ENCODE measurements around the gene TAAR5. TPM values are rescaled to one million over a fixed set of nuclear protein-coding genes. Genes with fewer than 3 reads are reported as not detected.

The TAAR5 gene
- total and polyA plus RNA-seq, 4 donors: not detected

- Histone ChIP-seq H3K27ac (ENCODE audit: low read depth in 1 of 2, low read length in 1 of 2) (no peak overlapping the region), H3K4me1 (ENCODE audit: control insufficient read depth in 5 of 5, insufficient read depth in 5 of 5, low read length in 5 of 5) (no peaks in the 10 kb centered on the region), H3K36me3 (ENCODE audit: control insufficient read depth in 4 of 4, insufficient read depth in 4 of 4, low read length in 4 of 4) (no peaks in the 10 kb centered on the region), H3K9ac (ENCODE audit: insufficient read depth in 1 of 2, low read length in 2 of 2) (no peak overlapping the region), H3K9me3 (ENCODE audit: control insufficient read depth in 4 of 4, insufficient read depth in 3 of 4, low read length in 3 of 4) (no peaks in the 10 kb centered on the region), H3K4me3 (no peak overlapping the region), H3K27me3 (ENCODE audit: control insufficient read depth in 3 of 3, insufficient read depth in 3 of 3, low read length in 2 of 3) (no peaks in the 10 kb centered on the region)
- WGBS, 2 donors: 87 to 91% methylated on average over 6 of the region's 6 CpGs
- DNase-seq: no peak
- ATAC-seq (ENCODE audit: insufficient read depth, low FRiP score): no peak
- no peak for TF ChIP-seq CTCF (IDR thresholded peaks at IDR 0.05; ENCODE audit: control extremely low read depth, extremely low read depth)
These were observed 6.7 kb upstream of the TAAR5 start for GRCh38 chr6:132596201-132596600.

DNA sequence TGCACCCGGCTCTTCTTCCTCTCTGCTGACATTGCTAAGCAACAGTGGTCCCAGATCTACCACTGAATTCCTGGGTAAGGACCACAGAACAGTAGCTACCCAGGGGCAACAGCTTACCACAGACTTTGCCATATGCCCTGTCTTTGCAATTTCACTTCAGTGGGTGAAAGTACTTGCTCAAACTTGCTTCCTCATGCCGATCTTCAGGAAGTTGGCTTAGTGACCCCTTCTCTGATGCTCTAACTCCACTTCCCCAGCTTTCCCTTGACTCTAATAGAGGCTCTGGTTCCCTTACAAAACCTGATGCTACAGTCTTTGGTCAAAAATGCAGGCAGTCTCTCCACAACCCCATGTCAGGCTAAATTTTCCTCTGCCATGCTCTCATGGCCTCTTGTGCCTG lies 3.3 kb upstream of the TAAR5 start:
- H3K9me3 ChIP-seq (ENCODE audit: control insufficient read depth in 4 of 4, insufficient read depth in 3 of 4, low read length in 3 of 4): no peaks in the 10 kb centered on the region
- H3K27me3 ChIP-seq (ENCODE audit: control insufficient read depth in 3 of 3, insufficient read depth in 3 of 3, low read length in 2 of 3): no peaks in the 10 kb centered on the region
- WGBS, 2 donors: 32 to 55% methylated on average over 2 of the region's 2 CpGs
- no peak for ATAC-seq (ENCODE audit: insufficient read depth, low FRiP score)
- H3K36me3 ChIP-seq (ENCODE audit: control insufficient read depth in 4 of 4, insufficient read depth in 4 of 4, low read length in 4 of 4): no peaks in the 10 kb centered on the region
- H3K9ac ChIP-seq (ENCODE audit: insufficient read depth in 1 of 2, low read length in 2 of 2): no peak overlapping the region
- H3K4me3 ChIP-seq: no peak overlapping the region
- no peaks in the 10 kb centered on the region for H3K4me1 ChIP-seq (ENCODE audit: control insufficient read depth in 5 of 5, insufficient read depth in 5 of 5, low read length in 5 of 5)
- TF ChIP-seq CTCF (IDR thresholded peaks at IDR 0.05; ENCODE audit: control extremely low read depth, extremely low read depth): no peak
- DNase-seq: no peak
- no peak overlapping the region for H3K27ac ChIP-seq (ENCODE audit: low read depth in 1 of 2, low read length in 1 of 2)

DNA sequence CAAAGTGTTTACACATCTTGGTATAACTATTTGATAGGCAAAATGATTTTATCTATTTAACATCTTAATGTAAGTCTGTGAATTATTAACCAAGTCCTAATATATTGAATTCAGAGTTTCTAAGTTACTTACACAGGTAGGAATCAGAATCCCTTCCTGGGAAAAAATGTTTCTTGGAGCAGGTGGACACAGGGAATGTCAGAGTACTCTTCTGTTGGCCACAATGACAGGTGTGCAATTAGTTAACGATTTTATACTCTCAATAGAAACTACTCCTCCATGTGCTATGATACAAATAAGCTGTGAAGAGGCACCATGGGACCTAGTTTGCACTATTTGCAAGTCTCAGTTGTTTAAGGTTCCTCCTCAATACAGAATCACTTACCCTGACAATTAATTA lies 821 bp upstream of the TAAR5 start:
- no peak for TF ChIP-seq CTCF (IDR thresholded peaks at IDR 0.05; ENCODE audit: control extremely low read depth, extremely low read depth)
- Histone ChIP-seq H3K27me3 (ENCODE audit: control insufficient read depth in 3 of 3, insufficient read depth in 3 of 3, low read length in 2 of 3) (no peaks in the 10 kb centered on the region), H3K36me3 (ENCODE audit: control insufficient read depth in 4 of 4, insufficient read depth in 4 of 4, low read length in 4 of 4) (no peaks in the 10 kb centered on the region), H3K27ac (ENCODE audit: low read depth in 1 of 2, low read length in 1 of 2) (no peak overlapping the region), H3K4me1 (ENCODE audit: control insufficient read depth in 5 of 5, insufficient read depth in 5 of 5, low read length in 5 of 5) (no peaks in the 10 kb centered on the region), H3K4me3 (no peak overlapping the region), H3K9ac (ENCODE audit: insufficient read depth in 1 of 2, low read length in 2 of 2) (no peak overlapping the region), H3K9me3 (ENCODE audit: control insufficient read depth in 4 of 4, insufficient read depth in 3 of 4, low read length in 3 of 4) (no peaks in the 10 kb centered on the region)
- DNase-seq (no peak), ATAC-seq (ENCODE audit: insufficient read depth, low FRiP score) (no peak)
- 81 to 94% methylated on average over 1 of the region's 1 CpG for WGBS, 2 donors

- no peaks in the 10 kb centered on the region for H3K27me3 ChIP-seq (ENCODE audit: control insufficient read depth in 3 of 3, insufficient read depth in 3 of 3, low read length in 2 of 3)
- DNase-seq: no peak
- H3K27ac ChIP-seq (ENCODE audit: low read depth in 1 of 2, low read length in 1 of 2): no peak overlapping the region
- peak; percentile 6 for ATAC-seq (ENCODE audit: insufficient read depth, low FRiP score)
- no peak for TF ChIP-seq CTCF (IDR thresholded peaks at IDR 0.05; ENCODE audit: control extremely low read depth, extremely low read depth)
- H3K9ac ChIP-seq (ENCODE audit: insufficient read depth in 1 of 2, low read length in 2 of 2): no peak overlapping the region
- H3K36me3 ChIP-seq (ENCODE audit: control insufficient read depth in 4 of 4, insufficient read depth in 4 of 4, low read length in 4 of 4): no peaks in the 10 kb centered on the region
- H3K9me3 ChIP-seq (ENCODE audit: control insufficient read depth in 4 of 4, insufficient read depth in 3 of 4, low read length in 3 of 4): no peaks in the 10 kb centered on the region
- H3K4me3 ChIP-seq: no peak overlapping the region
- H3K4me1 ChIP-seq (ENCODE audit: control insufficient read depth in 5 of 5, insufficient read depth in 5 of 5, low read length in 5 of 5): no peaks in the 10 kb centered on the region
- WGBS, 2 donors: 32 to 55% methylated on average over 2 of the region's 2 CpGs
These were observed 2.1 kb downstream of the TAAR5 start for GRCh38 chr6:132587424-132587823.

Data from lung (tissue), 12 donors.